HG03469 (cell line): ENCODE data around the gene TOR3A.

ENCODE experiments used
- ATAC-seq: cut with Tn5 transposase; IDR thresholded peaks from one replicate; pipeline ENCODE4 v1.9.1; 2021; ENCODE audit warnings: mild to moderate bottlenecking, moderate library complexity, moderate number of reproducible peaks; ENCODE audit not compliant: unreplicated experiment

The TOR3A gene

DNA sequence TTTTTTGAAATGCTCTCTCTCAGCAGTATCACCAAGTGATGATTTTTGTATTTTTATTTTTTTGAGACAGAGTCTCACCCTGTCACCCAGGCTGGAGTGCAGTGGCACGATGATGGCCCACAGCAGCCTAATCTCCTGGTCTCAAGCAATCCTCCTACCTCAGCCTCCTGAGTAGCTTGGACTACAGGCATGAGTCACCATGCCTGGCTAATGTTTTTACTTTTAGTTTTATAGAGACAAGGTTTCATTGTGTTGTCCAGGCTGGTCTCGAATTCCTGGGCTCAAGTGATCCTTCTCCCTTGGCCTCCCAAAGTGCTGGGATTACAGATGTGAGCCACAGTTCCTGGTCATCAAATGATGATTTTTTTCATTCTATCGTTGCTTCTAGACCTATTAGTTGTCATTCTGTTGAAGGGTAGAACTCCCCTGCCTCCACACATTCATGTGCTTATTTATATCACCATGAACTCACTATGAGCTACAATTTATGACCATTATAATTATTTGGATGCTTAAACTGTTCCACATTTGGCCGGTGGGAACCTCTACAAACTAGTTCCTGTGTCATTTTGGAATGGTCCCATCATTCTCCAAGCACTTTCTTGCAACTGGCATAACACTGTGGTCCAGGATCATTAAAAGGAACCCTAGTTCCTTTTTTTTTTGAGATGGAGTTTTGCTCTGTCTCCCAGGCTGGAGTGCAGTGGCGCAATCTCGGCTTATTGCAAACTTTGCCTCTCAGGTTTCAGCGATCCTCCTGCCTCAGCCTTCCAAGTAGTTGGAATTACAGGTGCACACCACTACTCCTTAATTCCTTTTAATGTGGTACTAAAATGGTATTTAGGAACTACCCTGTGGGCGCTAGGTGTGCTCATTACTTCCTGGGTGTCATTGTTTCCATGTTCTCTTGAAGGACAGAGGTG is 20.2 kb upstream of the TOR3A start:
- no peak for ATAC-seq

DNA sequence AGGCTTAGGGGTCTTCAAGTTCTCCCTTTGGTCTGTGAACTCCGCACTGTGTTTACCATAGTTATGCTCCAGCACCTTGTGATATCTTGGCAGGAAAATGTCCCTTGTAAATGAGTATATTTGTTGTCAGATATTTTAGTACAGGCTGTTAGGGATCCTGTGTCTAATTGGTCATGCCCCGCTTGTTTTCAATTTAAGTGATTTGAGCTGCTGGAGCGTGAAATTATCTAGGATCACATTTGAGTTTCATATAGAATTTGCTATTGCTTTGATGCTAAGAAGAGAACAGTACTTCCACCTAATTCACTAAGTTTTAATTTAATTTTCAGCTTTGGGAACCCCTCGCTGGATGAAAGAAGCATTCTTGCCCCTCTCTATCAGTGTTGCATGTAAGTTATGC is 15.4 kb upstream of the TOR3A start:
- no peak for ATAC-seq

DNA sequence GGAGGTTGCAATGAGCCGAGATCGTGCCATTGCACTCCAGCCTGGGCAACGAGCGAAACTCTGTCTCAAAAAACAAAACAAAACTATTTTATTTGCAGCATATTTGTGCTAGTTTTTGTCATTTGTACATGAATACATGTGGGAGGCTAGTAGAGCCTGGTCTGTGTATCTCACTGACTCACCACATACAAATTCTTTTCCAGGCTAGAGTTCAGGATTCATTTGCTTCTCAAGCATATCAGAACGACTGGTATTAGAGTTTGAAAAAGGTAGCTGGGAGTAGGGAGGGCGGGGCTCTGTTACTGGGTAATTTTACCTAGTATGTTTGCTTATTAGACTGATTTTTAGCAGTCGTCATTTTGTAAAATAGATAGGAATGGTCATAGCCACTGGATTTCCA is 4.5 kb upstream of the TOR3A start:
- no peak for ATAC-seq

DNA sequence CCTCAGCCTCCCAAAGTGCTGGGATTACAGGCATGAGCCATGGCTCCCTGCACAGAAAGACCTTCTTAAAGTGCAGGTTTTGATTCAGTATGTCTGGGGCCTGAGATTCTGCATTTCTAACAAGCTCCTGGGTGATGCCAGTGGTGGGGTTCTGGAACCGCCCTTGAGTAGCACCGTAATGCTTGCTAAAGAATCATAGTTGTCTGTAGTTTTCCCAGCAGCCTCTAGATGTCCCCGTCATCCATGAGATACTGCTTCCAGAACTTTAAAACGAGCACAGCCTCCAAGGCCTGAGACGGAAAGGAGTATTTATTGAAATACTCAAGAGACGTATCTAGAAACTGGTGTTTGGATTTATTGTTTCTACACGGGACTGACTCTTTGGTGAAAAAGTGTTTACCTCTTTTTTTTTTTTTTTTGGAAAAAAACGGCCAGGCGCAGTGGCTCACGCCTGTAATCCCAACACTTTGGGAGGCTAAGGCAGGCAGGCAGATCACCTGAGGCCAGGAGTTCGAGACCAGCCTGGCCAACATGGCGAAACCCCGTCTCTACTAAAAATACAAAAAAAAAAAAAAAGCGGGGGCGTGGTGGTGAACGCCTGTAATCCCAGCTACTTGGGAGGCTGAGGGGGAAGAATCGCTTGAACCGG is 2.6 kb upstream of the TOR3A start:
- ATAC-seq = no peak

DNA sequence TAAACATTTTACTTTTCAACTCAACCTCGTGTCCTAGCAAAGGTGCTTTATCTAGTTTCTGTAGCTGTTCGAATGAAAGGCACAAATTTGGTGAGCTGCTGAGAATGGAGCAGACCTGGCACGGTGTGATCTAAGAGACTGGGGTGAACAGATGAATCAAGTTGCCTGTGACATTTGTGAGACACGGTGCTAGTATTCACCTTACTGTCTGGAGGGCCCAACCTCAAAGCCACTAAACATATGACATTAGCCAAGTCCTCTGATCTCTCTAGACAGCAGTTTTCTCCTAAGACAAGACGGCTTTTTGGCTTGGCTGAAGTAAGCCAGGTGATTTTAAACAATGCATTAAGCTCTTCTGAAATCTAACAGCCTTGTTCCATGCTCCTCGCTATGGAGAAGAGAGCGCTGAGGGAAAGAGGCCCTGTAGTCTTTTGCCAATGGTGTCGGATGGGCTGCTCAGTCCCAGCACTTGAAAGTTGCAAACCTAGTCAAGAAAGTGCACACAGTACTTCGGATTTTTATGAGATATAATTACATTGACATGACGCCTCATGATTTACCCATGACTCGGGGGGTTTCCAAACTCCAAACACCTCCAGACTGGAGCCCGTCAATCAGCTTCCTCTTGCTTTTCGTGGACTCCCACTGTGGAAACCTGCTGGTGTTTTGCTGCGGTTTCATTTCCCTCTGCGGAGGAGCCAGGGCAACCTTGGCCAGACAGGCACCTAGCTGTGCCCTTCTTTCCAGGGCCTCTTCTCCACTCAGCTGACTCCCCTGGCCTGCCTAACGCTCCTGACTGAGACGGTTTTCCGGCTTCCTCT is 794 bp upstream of the TOR3A start:
- peak; percentile 6 for ATAC-seq

DNA sequence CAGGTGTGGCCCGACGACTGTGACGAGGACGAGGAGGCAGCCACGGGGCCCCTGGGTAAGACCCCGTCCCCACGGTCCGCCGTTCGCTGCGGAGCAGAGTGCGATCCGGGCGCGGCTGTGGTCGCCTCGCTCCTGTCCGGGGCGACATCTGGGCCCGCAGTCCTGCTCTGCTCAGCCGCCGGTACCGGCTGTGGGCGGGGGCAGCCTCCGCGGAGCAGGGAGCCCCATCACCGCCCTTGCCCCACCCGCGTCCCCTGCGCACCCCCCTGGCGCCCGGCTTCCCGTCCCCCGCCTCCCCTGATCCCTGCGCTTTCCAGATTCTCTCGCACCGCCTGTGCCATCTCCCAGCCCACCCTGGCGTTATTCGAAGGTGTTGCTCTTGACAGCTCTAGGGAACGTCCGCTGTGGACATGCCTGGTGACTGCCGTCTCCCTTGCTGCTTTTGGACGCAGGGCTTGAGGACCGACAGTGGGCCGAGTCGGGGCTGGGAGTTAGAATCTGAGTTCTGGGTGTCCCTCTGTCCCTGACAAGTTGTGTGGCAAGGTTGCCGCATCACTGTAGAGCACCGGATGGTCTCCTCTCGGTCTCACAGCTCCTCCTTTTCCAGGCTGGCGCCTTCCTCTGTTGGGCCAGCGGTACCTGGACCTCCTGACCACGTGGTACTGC is 596 bp downstream of the TOR3A start:
- ATAC-seq = peak; percentile 1

DNA sequence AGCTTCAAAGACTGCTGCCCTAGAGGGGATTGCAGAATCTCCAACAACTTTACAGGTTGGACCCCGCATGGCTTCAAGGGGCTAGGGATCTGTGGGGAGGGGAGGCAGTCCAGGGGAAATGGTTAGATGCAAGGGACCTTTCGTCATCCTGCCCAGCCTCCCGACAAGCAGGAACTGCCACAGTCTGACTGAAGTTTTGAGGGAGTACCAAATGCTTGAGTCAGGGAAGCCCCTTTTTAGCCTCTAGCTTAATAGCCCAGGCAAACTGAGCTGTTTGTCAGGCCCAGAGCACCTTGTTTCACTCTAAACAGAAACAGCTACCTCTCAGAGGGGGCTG is 1.1 kb downstream of the TOR3A start:
- ATAC-seq = no peak

DNA sequence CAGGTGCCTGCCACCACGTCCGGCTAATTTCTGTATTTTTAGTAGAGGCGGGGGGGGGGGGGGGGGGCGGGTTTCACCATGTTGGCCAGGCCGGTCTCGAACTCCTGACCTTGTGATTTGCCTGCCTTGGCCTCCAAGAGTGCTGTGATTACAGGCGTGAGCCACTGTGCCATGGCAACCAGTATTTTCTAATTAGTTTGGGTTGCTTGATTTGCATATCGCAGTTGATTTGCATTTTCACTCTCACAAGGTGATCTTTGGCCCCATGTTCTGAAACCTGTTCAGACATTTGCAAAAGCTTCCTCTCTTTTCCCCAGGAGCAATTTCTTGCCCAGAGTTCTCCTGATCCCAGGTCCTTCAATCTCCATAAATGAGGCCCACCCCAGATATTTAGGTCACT is 1.7 kb downstream of the TOR3A start:
- no peak for ATAC-seq

DNA sequence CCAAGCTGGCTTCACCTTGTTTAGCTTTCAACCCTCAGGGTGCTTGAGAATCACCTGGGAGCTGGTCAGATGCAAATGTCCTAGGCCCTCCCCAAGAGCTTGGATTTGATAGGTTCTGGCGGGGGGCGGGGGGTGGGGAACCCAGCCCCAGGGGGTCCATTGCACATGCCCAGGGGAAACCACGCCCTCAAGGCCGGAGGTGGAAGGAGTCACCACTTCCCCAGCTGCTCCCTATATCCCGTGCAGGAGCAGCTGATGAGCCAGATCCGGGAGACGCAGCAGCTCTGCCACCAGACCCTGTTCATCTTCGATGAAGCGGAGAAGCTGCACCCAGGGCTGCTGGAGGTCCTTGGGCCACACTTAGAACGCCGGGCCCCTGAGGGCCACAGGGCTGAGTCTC is 5.8 kb downstream of the TOR3A start:
- ATAC-seq = no peak

DNA sequence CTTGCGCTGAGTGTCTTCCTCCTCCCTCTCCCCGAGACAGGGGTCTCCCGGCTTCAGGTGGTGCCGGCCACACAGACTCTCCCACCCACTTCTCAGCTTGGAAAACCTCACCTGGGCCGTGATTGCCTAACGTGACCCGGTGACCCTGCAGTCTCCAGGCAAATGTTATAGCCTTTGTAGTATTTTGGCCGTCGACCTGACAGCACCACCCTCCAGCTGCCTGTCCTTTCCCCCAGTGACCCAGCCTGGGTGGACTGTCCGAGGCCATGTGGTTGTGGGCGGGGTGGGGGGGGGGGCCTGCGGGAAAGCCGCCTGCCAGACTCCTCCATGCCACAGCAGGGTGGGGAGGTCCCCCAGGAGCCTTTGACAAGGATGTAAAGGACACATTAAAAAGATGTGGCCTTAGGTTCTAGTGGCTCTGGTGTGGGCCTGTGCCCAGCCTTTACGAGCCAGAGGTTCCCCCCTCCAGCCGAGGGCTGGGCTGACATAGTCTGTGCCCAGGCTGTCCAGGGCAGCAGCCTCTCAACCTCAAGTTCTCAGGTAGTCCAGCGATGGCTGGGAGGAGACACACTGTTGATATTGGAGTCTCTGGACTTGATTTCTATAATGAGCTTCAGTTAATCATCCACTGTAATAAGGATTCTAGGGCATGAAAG is 8.1 kb downstream of the TOR3A start:
- no peak for ATAC-seq

DNA sequence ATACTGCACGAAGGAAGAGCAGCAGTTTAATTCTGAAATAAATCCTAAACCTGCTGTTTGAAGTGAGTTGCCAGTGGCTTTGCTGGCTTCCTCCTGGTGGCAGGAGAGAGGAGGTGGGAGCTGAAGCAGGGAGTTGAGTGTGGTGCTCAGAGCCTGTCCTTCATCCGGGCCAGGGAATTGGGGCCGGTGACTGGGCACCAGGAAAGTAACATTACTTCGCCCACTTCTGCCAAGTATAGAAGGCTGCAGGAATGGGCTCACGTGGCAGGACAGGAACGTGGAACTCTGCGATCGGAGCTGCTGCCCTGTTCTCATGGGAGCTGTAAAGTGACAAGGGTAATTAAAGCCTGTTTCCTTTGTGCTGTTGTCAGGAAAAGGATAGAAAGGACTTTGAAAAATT is 8.7 kb downstream of the TOR3A start:
- no peak for ATAC-seq

DNA sequence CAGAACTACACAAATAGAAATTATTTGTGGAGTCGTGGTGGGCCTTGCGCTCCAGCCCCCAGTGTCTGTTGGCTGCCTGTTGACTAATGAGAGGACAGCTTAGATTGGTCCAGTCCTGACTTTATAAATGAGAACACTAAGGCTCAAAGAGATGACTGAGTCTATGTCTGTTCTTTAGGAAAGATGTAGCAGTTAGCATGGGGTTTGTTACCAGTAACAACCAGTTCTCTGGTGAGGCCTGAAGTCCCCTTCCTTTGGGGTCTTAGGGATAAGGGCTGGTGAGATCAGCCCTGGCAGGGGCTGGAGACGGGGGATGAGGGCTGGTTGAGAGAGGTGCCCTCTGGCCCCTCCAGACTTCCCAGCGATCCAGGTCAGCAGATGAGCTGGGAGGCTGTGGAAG is 9.1 kb downstream of the TOR3A start:
- no peak for ATAC-seq

DNA sequence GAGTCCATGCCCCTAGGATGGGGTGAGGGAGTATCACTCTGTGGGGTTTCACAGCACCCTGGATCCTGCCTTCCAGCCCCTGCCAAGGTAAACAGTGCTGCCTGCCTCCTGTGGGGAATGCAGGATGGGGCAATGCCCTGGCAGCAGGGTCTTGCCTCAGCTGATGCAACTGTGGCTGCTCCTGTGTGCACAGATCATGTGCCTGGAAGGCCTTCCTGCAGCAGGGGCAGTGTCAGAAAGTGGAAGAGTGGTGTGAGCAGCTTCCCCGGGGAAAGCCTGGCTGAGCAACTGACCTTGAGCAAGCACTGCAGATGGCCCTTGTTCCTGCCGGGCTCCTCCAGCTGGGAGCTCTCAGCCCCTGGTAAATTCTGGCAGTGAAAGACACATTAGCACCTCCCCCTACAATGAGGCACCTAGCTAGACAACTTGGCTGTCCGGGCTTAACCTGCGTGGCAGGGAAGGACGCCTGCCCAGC is 9.9 kb downstream of the TOR3A start:
- no peak for ATAC-seq

DNA sequence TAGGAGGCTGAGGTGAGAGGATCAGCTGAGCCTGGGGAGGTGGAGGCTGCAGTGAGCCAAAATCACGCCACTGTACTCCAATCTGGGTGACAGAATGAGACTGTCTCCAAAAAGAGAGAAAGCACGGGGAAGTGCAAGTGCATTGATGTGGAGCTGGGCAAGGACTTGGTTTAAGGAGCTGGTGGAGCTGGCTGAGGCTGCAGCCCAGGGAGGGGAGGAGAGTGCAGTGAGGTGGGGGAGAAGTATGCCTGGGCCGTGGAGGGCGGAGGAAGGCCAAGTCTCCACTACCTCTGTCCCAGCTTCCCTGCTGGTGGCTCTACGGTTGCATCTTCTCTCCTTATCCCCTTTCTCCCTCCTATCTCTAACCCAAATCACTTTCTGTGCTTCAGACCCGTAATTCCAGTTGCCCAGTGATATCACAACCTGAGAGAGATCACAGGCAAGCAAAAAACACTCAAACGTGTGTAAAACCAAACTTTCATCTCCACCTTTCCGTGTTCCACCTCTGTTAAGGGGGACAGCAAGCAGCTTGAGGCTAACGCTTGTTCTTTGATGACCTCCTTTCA is 11.1 kb downstream of the TOR3A start:
- no peak for ATAC-seq

DNA sequence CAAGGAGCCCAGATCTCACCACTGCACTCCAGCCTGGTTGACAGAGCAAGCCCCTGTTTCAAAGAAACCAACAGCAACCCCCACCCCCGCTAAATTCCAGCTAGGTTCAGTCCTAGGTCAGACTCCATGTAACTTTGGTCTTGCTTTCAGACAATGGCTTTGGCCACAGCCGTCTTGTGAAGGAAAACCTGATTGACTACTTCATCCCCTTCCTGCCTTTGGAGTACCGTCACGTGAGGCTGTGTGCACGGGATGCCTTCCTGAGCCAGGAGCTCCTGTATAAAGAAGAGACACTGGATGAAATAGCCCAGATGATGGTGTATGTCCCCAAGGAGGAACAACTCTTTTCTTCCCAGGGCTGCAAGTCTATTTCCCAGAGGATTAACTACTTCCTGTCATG is 12.9 kb downstream of the TOR3A start:
- no peak for ATAC-seq

DNA sequence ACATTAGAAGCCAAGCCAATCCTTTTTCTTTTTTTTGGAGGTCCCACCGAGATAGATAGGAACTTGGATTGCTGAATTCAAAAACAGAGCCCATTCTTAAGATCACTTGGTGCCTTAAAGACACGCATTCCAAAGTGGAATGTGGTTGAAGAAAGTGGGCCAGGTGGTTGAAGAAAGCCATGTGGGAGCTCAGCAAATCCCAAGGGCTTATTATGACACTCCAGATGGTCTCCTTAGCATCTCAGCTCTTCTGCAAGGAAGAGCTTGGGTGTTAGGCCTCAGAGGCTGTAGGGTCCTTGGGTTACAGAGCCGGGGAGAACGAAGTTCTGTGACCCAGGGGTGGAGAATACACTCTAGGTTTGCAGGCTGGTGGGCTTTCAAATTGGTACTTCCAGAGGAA is 13.5 kb downstream of the TOR3A start:
- ATAC-seq = no peak

DNA sequence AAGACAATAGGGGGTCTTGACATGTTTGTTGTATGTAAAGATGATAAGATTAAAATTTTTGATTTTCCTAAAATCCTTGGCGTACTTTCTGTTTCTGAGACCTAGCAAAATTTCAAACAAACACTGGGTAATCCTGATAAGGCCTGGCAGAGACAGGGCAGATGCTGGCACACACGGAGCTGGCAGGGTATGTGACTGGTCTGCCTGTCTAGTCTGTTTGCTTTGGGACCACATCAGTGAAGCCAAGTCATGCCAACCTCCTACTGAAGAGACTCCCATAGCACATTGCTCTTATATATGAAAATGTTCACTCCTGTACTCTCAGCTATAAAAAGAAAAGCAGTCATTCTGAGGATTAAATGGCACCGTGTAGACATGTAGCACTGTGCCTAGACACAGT is 14.1 kb downstream of the TOR3A start:
- no peak for ATAC-seq

DNA sequence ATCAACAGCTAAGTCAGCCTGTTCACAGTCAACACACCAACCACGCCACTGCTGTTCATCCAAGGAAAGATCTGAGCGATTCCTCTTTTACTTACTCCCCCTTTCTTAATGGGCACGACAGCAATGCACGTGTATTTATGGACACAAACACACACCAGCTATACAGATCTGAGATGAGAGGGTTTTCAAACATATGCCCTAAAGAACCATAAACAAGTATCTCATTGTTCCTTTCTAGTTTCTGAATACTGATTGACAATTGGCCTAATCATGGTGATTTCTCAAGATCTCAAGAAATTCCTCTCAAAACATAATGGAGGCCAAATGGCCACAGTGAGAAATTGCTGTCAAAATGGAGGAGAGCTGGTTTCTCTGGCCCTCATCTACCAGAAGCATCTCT is 18.0 kb downstream of the TOR3A start:
- no peak for ATAC-seq

DNA sequence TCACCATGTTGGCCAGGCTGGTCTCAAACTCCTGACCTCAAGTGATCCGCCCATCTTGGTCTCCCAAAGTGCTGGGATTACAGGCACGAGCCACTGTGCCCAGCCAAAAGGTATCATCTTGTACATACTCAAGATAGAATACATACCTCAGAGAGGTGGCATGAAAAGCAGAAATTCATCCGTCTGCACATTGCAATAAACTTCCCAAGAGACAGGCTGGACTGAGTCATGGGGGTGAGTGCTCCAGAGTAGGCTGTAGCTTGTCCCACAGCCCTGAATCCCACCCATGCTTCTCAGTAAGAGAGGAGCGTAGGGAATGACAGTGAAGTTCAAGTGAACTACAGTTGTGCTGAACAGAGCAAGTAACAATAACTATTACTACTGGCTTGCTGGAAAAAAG is 19.7 kb downstream of the TOR3A start:
- ATAC-seq = no peak

DNA sequence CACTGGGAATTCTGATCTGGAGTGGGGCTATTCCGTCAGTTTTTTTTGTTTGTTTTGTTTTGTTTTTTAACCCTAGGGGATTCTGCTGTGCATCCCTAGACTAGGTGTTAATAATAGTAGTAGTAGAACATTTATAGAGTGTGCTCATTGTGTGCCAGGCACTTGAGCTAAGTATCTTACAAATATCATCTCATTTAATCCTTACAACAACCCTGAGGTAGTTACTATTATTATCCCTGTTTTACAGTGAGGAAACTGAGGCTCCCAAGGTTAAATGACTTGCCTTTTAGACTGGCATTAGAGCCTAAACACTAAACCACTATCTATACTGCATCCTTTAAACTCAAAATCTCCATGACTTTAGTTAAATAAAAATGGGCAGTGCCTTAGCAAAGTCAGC is 22.1 kb downstream of the TOR3A start:
- no peak for ATAC-seq
